Activated CD4-positive, alpha-beta T cell treated with anti-CD3 and anti-CD28 coated beads, Interleukin-2, amount 10 ng/mL, durations not matched to agents 24 days and 14 days (primary cell): ENCODE measurements around the gene TMEM158. TPM values are rescaled to one million over a fixed set of nuclear protein-coding genes. Genes with fewer than 3 reads are reported as not detected.

Experiments
- DNase-seq: peaks from one replicate; pipeline ENCODE4 v3.0.0; 2022
- H3K27ac Mint-ChIP-seq: one replicate; pipeline ENCODE4 v1.8.0; 2022; ENCODE audit warnings: mild to moderate bottlenecking, mixed read lengths
- H3K27me3 Mint-ChIP-seq: one replicate; pipeline ENCODE4 v1.8.0; 2022; ENCODE audit warnings: mixed read lengths
- H3K36me3 Mint-ChIP-seq: one replicate; pipeline ENCODE4 v1.8.0; 2022; ENCODE audit warnings: low read depth, mild to moderate bottlenecking, mixed read lengths
- H3K4me1 Mint-ChIP-seq: one replicate; pipeline ENCODE4 v1.8.0; 2021; ENCODE audit warnings: mixed read lengths
- H3K4me3 Mint-ChIP-seq: one replicate; pipeline ENCODE4 v1.8.0; 2022; ENCODE audit warnings: mild to moderate bottlenecking, moderate library complexity, mixed read lengths
- H3K9me3 Mint-ChIP-seq: one replicate; pipeline ENCODE4 v1.8.0; 2021; ENCODE audit warnings: mixed read lengths
- intact Hi-C: fragments of 100-400 bp; cut with micrococcal nuclease; formaldehyde crosslinking; loops from one replicate; pipeline ENCODE4 v1.15.1; 2023
- total RNA-seq: library from RNA; stranded (reverse); gene quantifications from 2 replicates; pipeline ENCODE4 v1.2.3, GENCODE V29; 2022

TMEM158 gene
- total RNA-seq, 1 donor from 2014 or later = 0.44 TPM

DNA sequence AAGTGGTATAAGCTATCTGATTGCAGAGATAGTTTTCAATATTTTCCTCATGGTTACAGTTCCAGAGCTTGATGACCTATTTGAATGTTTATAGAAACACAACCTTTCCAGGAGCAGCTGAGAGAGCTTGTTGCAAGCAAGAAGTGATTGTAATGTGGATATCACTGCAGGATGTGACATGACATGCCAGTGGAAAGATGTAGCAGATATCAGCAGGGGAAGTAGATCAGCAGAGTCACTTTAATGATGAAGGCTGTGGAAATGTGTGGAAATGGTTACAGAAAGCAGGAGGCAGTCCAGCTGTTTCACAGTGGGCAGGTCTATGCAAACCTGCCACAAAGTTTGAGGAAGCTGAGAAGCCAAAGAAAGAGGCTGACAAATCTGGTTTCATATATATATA is 21.0 kb downstream of the TMEM158 start:
- peaks cover 13% of the 10 kb centered on the region for H3K4me1 Mint-ChIP-seq
- H3K27me3 Mint-ChIP-seq = peaks cover 40% of the 10 kb centered on the region
- no peaks in the 10 kb centered on the region for H3K9me3 Mint-ChIP-seq
- H3K27ac Mint-ChIP-seq = no peak overlapping the region
- intact Hi-C loops = loop anchor here (5.0 kb wide), 2 partner anchors 38 to 98 kb away; no protein-coding TSS in a partner anchor
- no peak for DNase-seq
- no peaks in the 10 kb centered on the region for H3K36me3 Mint-ChIP-seq
- no peak overlapping the region for H3K4me3 Mint-ChIP-seq

DNA sequence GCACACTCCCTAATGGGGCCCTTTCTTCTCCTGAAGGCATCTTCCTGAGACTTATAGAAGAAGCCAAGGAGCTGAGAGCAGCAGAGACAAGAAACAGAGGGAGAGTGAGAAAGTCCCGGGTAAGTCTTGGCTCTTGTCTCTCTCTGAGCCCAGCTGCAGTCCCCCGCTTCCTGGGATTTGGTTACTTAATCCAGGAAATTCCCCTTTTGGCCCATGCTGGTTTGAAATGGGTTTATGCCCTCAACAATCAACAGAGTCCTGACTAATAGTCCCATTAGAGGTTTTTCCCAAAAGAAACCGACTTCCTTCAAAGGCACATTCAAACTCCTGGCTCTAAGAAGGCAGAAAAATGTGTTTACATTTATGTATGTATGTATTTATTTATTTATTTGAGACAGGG is 22.0 kb downstream of the TMEM158 start:
- intact Hi-C loops = no loop called here
- DNase-seq = no peak
- H3K36me3 Mint-ChIP-seq = no peaks in the 10 kb centered on the region

DNA sequence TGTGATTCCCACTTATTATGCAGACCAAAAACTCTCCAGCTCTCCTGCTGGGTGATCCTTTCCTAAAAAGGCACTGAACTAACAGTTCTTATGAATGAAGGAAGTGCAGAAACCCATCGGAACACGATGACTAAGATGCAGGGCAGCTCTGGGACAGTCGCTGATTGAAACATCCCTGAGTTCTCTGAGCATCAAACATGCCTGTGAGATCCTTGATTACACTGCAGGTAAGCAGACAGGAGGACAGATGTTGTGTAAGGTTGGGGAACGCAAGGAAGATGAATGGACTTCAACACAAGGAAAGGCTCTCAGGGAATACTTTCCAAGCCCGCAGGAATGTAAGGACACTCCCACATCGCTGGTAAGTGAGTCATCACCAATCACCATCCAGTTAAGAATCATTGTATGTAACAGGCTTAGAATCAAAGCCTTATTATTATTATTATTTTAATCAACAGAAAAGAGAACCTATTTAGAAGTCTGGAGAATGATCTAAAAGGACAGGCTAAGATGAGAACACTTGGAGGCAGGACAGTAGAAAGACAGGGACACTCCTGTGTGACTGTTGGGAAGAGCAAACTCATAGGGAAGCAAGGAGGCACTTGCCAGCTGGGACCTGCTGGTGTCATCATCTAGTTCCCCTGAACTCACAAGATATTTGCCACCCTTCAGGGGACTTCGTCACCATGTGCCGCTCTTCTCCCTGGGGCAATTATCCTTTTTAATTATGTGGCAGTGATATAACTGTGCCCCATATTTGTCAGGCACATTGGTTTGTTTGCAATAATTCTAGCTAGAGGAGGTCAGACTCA is 26.0 kb downstream of the TMEM158 start:
- no peak overlapping the region for H3K4me3 Mint-ChIP-seq
- DNase-seq = no peak
- peaks cover 1% of the 10 kb centered on the region for H3K4me1 Mint-ChIP-seq
- no peak overlapping the region for H3K27ac Mint-ChIP-seq
- H3K27me3 Mint-ChIP-seq = peaks cover 62% of the 10 kb centered on the region
- H3K9me3 Mint-ChIP-seq = no peaks in the 10 kb centered on the region
- intact Hi-C loops = no loop called here
- H3K36me3 Mint-ChIP-seq = no peaks in the 10 kb centered on the region

More for the DNA sequence above, 22.0 kb downstream of the TMEM158 start:
- Mint-ChIP-seq H3K4me3 (no peak overlapping the region), H3K27me3 (peaks cover 40% of the 10 kb centered on the region), H3K9me3 (no peaks in the 10 kb centered on the region), H3K4me1 (peaks cover 13% of the 10 kb centered on the region), H3K27ac (no peak overlapping the region)

DNA sequence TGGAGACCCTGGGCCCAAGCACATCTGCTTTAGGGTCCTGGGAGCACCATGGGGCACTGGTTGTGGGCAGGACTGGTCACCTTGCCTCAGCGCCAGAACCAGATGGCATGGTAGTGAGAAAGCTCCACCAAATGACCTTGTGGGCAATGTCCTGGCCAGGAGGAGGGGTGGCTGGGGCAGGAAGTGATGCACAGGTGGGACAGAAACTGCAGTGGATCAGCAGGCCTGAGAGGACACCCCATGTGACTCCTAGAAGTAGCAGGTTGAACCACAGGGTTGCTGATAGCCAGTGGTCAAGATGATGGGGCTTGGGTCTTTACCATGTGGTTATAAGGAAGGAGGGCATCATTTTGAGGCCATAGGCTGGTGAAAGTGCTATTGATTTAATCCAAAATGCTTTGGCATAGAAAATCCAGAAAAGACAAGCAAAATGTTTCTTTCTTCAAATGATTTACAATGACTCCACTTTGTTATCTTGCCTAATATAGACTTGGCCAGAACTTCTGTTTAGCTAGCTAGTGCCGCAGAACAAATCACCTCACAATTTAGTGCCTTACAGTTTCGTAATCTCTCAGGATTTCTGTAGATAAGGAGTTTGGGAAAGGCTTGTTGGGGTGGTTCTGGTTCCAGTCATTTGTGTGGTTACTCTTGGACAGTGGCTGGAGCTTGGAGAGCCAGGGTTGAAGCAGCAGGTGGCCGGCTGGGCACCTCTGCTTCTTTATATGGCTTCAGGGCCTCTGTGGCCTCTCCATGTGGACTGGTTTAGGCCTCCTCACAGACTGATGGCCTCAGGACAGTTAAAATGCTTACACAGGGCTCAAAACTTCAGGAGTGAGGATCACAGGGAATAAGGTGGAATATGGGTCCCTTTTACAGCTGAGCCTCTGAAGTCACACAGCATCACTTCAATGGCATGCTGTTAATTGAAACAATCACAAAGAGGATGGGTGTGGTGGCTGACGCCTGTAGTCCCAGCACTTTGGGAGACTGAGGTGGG is 27.5 kb downstream of the TMEM158 start:
- Mint-ChIP-seq H3K27me3 (peaks cover 53% of the 10 kb centered on the region), H3K27ac (no peak overlapping the region), H3K4me1 (no peaks in the 10 kb centered on the region), H3K36me3 (no peaks in the 10 kb centered on the region), H3K4me3 (no peak overlapping the region), H3K9me3 (no peaks in the 10 kb centered on the region)
- intact Hi-C loops = no loop called here
- DNase-seq = no peak

DNA sequence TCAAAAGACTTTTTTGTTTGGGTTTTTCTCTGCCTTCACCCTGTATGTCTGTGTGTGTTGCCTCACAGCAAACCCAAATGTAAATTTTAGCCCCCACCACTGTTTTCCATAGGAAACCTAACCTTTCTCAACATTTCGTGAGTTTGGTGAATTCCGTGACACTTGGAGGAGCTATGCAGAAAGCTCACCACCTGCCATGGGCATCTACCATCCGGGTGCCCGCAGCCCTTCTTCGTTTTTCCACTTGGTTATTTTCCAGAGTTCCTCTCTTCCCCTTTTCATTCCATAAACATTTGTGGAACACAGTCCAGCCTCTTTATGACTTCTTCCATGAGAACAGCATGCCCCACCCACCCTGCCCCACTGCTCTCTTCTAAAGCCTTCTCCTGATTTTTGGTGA is 31.3 kb downstream of the TMEM158 start:
- Mint-ChIP-seq H3K36me3 (no peaks in the 10 kb centered on the region), H3K27me3 (peaks cover 35% of the 10 kb centered on the region), H3K27ac (no peak overlapping the region), H3K4me1 (peaks cover 1% of the 10 kb centered on the region), H3K9me3 (no peaks in the 10 kb centered on the region), H3K4me3 (no peak overlapping the region)
- intact Hi-C loops = no loop called here
- no peak for DNase-seq

DNA sequence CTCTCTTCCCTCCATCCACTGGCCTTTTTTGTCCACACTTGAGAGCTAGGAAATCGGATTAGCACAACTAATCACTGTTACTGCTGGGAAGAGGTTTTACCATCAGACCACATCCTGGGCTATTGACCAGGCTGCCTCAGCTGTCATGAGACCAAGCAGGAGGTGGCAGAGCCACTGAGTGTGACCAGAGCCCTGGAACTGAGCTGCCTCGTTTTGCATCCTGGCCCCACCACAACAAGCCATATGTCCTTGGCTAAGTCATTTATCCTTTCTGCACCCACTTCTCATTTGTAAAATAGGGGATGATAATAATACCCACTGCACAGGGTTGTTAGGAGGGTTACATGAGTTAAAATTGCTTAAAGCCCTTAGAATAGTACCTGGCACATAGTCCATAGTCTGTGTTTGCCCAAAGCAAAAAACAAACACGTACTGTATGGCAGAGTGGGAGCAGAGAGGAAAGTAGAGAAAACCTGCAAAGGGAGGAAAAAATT is 34.1 kb downstream of the TMEM158 start:
- Mint-ChIP-seq H3K4me3 (no peak overlapping the region), H3K9me3 (no peaks in the 10 kb centered on the region), H3K27me3 (peaks cover 23% of the 10 kb centered on the region), H3K27ac (no peak overlapping the region), H3K36me3 (no peaks in the 10 kb centered on the region), H3K4me1 (peaks cover 15% of the 10 kb centered on the region)
- DNase-seq = no peak
- intact Hi-C loops = no loop called here

DNA sequence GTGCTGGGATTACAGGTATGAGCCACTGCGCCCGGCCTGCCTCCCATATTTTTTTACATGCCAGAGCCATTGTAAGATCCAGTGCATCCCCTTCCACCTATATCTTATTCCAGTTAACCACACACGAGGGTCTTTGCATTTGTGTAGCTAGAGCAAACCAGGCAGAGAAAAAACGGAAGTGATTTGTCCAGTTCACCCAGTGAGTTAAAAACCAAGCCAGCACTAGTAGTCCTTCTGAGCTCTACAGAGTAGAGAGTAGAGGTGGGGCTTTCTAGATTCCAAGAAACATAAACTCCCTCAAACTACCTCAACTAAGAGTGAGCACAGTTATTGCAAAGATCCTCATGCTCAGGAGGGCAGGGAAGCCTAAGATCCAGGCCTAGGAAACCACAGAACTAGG is 34.7 kb downstream of the TMEM158 start:
- Mint-ChIP-seq H3K27me3 (peaks cover 18% of the 10 kb centered on the region), H3K4me3 (no peak overlapping the region), H3K36me3 (no peaks in the 10 kb centered on the region), H3K4me1 (peaks cover 15% of the 10 kb centered on the region), H3K27ac (no peak overlapping the region), H3K9me3 (no peaks in the 10 kb centered on the region)
- DNase-seq = no peak
- intact Hi-C loops = no loop called here

DNA sequence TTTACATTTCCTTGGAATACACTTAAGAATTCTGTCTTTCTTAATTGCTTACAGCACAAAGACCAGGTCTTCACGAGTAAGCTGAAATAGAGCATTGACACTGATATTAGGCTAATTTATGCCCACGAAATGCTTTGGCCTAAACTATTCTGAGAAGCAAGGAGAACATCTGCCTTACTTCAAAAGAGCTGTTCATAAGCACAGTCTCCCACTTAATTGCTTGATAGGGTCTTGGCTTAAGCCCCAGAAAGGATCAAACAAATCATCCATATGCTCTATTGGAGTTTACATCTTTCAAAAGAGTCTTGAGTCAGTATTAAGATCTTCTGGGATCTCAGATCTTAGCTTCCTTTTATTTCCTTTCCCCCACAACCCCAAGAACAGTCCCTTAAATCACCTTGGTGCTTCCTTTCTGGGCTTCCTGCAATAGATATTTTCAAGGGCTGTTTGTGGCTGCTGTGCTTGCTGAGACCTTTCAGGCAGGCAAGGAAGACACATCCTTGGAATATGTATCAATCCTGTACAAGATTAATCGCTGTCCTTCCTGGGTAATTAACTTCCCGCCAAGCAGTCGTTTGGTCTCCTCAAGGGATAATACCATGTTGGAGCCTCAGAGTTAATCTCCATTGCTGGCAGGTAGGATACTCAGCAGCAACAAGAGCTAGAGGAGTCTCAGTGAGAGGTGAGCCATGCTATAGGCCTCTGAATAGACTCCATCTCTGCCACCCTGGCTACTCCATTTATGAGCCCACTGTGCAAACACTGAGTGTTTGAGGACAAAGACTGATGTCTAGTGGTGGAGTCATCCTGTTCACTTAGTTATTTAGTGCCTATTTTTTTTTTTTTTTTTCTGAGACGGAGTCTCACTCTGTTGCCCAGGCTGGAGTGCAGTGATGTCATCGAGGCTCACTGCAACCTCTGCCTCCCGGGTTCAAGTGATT is 37.1 kb downstream of the TMEM158 start:
- Mint-ChIP-seq H3K4me1 (peaks cover 15% of the 10 kb centered on the region), H3K27ac (no peak overlapping the region), H3K4me3 (no peak overlapping the region), H3K27me3 (peaks cover 18% of the 10 kb centered on the region), H3K36me3 (no peaks in the 10 kb centered on the region), H3K9me3 (no peaks in the 10 kb centered on the region)
- DNase-seq = no peak
- intact Hi-C loops = no loop called here

DNA sequence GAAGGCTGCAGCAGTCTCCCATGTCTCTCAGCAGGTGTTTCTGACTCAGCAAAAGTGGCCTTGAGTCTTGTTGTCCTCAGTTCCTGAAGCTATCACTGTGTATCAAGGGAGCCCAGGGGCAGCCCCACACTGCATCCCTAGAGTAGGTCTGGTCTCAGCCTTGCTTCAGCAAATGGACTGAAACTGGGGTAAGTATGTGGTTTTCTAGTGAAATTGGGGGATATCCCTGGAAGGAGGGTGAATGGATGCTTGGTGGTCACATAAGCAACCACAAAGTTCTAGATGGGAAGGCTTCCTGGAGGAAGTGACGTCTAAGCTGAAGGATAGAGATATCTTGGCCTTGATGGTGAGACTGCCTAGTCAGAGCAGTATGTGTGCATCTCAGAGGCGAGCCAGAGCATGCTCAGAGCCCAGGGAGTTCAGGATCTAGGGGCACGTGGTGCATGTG is 38.4 kb downstream of the TMEM158 start:
- H3K27me3 Mint-ChIP-seq = peaks cover 12% of the 10 kb centered on the region
- intact Hi-C loops = no loop called here
- no peak overlapping the region for H3K4me3 Mint-ChIP-seq
- no peak for DNase-seq
- no peaks in the 10 kb centered on the region for H3K9me3 Mint-ChIP-seq
- no peaks in the 10 kb centered on the region for H3K36me3 Mint-ChIP-seq
- peaks cover 18% of the 10 kb centered on the region for H3K4me1 Mint-ChIP-seq
- no peak overlapping the region for H3K27ac Mint-ChIP-seq

DNA sequence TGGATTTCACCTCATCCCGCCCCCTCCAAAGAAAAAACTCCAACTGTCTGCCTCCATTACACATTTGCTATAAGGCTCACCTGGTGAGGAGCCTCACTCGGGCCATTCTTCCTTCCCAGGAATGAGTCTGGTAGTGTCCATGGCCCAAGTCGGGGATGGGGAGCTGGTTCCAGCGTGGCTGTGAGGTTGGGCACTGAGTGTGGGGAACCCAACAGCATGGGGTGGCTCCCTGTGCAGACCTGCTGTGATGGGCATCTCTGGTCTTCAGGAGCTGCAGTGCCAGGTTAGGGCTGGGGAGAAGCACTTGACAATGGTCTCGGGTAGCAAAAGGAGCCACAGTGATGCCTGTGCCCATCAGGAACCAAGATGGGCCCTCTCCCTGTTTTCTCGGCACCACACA is 39.2 kb downstream of the TMEM158 start:
- Mint-ChIP-seq H3K4me3 (no peak overlapping the region), H3K27ac (no peak overlapping the region), H3K4me1 (peaks cover 18% of the 10 kb centered on the region), H3K36me3 (no peaks in the 10 kb centered on the region), H3K27me3 (peaks cover 10% of the 10 kb centered on the region), H3K9me3 (no peaks in the 10 kb centered on the region)
- no peak for DNase-seq
- intact Hi-C loops = no loop called here

DNA sequence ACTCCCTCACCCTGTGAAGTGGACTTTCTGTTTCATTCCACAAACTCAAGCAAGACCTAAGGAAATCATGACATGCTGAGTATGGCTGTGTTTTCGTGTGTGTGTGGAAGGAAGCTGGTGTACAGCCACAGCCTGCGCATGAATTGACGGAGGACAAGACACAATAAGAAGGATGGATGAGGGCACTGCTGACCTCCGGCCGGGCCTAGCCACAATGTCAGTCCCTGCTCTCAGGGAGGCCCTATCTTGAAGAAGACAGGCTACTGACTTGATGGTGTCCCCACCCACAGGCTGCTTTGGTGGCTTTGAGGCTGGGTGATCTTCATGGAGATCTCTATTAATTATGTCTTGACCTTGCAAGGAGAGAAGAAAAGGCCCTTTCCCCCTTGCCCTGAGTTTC is 40.6 kb downstream of the TMEM158 start:
- Mint-ChIP-seq H3K27me3 (peaks cover 14% of the 10 kb centered on the region), H3K36me3 (no peaks in the 10 kb centered on the region), H3K4me3 (no peak overlapping the region), H3K9me3 (no peaks in the 10 kb centered on the region), H3K27ac (no peak overlapping the region), H3K4me1 (peaks cover 18% of the 10 kb centered on the region)
- DNase-seq = no peak
- intact Hi-C loops = no loop called here

DNA sequence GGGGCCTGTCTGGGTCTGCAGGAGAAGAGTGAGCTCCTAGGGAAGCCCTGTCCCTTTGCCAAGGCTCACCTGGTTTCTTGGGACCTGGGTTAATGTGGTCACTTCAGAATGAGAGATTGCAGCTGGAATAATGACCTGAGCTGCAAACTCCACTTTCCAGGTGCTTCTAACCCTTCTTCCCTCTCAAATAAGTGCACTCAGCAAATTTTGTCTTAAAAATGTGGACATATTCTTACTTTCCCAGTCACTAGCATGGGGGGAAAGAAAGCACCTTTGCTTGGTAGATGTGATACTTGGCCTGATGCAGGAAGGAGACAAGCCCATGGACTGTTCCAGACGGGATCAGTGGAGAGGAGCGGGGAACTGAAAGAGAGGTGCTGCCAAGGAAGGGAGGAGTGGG is 41.0 kb downstream of the TMEM158 start:
- no peak overlapping the region for H3K27ac Mint-ChIP-seq
- no peak for DNase-seq
- H3K4me3 Mint-ChIP-seq = no peak overlapping the region
- H3K36me3 Mint-ChIP-seq = no peaks in the 10 kb centered on the region
- intact Hi-C loops = no loop called here
- H3K4me1 Mint-ChIP-seq = peaks cover 18% of the 10 kb centered on the region
- H3K9me3 Mint-ChIP-seq = no peaks in the 10 kb centered on the region
- peaks cover 18% of the 10 kb centered on the region for H3K27me3 Mint-ChIP-seq

DNA sequence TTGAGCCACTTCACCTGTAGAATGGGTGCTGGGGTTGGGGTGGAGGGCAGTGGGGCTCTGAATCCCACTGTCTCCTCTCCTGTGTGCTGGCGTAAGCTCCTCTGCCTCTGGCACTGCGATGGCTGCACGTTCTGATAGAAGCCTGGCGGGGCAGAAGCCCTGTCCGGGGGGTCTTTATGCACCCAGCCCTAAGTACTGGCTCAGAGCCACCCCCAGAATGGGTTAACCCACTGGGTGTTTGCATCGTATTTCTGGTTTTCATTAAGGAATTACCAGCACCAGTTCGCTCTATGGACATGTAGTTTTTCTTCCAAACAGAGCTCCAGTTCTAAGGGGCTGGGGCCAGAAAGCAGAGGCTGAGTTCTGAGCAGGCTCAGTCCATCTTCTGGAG is 42.2 kb downstream of the TMEM158 start:
- no peak for DNase-seq
- Mint-ChIP-seq H3K27me3 (peaks cover 22% of the 10 kb centered on the region), H3K36me3 (no peaks in the 10 kb centered on the region), H3K27ac (no peak overlapping the region), H3K4me3 (no peak overlapping the region), H3K4me1 (peaks cover 15% of the 10 kb centered on the region), H3K9me3 (no peaks in the 10 kb centered on the region)
- intact Hi-C loops = no loop called here
